ENCODE data around the gene ADO. TPM values are rescaled to one million over a fixed set of nuclear protein-coding genes. Genes with fewer than 3 reads are reported as not detected.
"Not testable (repeated sequence)": the region's sequence is repeated elsewhere in the genome, so short reads cannot be mapped to it uniquely, and the experiment has no call there.

ADO gene
- total RNA-seq (2014; rRNA removed; shearing (Covaris generic)) = 28.5 and 32.3 TPM in 2 replicates

GRCh38 chr10:62804356-62805230, at the start of gene ADO:
ADO (plus strand) TSS chr10:62804720; CDS start chr10:62805060, 340 bp downstream.
- DNase-seq (ENCODE audit: low spot score) = peak; percentile 75

DNA sequence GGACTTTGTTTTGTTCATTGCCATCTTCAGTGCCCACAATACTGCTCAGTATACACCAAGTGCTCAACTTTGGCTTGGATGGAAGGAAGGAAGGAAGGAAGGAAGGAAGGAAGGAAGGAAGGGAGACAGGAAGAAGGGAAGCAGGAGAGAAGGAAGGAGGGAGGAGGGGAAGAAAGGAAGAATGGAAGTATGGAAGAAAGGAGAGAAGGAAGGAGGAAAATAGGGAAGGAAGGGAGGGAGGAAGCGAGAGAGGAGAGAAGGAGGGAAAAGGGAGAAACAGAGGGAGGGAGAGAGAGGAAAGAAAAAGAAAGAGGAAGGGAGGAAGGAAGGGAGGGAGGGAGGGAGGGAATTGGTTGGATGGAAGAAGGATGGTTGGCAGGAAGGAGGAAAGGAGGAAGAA, 49.6 kb upstream of the ADO start:
- DNase-seq (ENCODE audit: low spot score) = no peak

- no peak for DNase-seq (ENCODE audit: low spot score)
These were observed 48.6 kb upstream of the ADO start for GRCh38 chr10:62755662-62756653.

- DNase-seq (ENCODE audit: low spot score) = no peak
These were observed 44.8 kb upstream of the ADO start for GRCh38 chr10:62759599-62760175.

- no peak for DNase-seq (ENCODE audit: low spot score)
These were observed 44.1 kb upstream of the ADO start for GRCh38 chr10:62760401-62760800.

- DNase-seq (ENCODE audit: low spot score) = no peak
These were observed 43.4 kb upstream of the ADO start for GRCh38 chr10:62761115-62761514.

DNA sequence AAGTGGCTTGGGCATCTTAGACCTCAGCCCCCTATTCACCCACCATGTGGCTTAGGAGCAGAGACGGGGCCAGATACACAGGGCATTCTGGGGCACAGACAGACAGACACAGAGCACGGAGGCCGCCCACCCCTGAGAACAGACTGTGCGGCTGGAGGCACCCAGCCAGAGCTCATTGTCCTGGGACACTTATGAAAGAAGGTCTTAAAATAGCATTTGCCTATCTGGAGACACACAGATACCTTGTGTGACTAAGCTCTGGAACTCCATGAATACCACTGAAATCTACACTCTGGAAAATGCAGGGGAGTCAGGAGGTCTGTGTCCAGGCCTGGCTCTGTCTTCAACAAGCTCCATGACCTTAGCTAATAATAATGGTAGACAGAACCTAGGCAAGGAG, 41.4 kb upstream of the ADO start:
- DNase-seq (ENCODE audit: low spot score) = no peak

GRCh38 chr10:62764011-62764410, 40.5 kb upstream of the ADO start:
- no peak for DNase-seq (ENCODE audit: low spot score)

DNA sequence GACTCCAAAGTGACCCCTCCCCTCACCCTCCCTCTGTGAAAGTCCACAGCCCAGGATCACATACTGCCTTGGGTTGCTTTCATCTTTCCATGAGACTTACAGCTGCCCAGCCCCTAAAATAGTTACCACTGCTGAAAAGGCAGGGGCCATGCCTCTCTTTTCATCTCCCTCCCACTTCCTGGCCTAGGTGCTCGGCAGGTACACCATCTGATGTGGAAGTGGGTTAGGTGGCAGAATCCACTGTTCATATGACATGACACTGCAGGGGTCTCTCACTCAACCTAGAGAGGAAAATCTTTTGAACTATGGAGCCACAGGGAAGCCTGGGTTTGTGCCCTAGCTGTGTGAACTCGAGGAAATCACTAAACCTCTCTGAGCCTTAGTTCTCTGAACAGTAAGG, 38.8 kb upstream of the ADO start:
- DNase-seq (ENCODE audit: low spot score) = no peak

- DNase-seq (ENCODE audit: low spot score) = no peak
These were observed 38.1 kb upstream of the ADO start for GRCh38 chr10:62766386-62766785.

GRCh38 chr10:62769574-62770242, 34.8 kb upstream of the ADO start:
- no peak for DNase-seq (ENCODE audit: low spot score)

DNA sequence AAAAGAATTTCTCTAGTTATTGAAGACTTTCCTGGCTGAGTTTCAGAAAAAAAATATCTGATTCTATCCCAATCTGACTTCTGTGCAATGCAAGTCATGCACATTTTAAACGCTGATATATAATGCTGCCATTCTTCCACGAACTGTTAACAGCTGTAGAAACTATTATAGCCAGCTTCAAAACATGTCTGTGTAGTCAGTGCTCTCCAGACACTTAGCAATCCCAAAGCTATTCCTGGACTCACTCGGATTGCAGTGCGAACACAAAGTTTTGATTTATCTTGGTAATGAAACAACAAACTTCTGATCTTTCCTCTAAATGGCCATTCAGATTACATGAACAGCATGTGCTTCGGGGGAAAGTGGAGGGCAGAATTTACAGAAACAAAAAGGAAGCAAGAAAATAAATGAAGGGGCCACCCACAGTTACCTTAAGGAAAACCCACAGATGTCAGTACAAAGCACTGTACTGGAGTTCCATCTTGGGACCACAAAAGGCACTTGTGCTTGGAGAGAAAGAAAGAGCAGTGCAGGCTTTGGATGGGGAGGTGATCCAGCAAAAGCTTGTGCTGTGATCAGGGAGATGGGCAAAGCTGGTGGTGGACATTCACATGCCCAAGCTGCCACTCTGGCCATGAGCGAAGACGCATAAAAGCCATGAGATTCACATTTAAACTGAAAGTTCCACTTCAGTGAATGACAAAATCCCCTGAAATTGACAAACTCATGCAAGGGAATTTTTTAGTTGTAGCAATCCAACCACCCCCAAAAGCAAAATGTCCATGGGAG, 32.1 kb upstream of the ADO start:
- no peak for DNase-seq (ENCODE audit: low spot score)

GRCh38 chr10:62778125-62778524, 26.4 kb upstream of the ADO start:
- DNase-seq (ENCODE audit: low spot score) = no peak

GRCh38 chr10:62779487-62780248, 24.9 kb upstream of the ADO start:
- peak; percentile 54 for DNase-seq (ENCODE audit: low spot score)

DNA sequence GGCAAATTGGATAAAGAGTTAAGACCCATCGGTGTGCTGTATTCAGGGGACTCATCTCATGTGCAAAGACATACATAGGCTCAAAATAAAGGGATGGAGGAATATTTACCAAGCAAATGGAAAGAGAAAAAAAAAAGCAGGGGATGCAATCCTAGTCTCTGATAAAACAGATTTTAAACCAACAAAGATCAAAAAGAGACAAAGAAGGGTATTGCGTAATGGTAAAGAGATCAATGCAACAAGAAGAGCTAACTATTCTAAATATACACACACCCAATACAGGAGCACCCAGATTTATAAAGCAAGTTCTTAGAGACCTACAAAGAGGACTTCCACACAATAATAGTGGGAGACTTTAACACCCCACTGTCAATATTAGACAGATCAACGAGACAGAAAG, 20.0 kb upstream of the ADO start:
- DNase-seq (ENCODE audit: low spot score) = not testable (repeated sequence)

DNA sequence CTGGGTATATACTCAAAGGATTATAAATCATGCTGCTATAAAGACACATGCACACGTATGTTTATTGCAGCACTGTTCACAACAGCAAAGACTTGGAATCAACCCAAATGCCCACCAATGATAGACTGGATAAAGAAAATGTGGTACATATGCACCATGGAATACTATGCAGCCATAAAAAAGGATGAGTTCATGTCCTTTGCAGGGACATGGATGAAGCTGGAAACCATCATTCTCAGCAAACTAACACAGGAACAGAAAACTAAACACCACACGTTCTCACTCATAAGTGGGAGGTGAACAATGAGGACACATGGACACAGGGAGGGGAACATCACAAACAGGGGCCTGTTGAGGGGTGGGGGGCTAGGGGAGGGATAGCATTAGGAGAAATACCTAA, 16.2 kb upstream of the ADO start:
- not testable (repeated sequence) for DNase-seq (ENCODE audit: low spot score)

GRCh38 chr10:62788861-62789467, 15.6 kb upstream of the ADO start:
- no peak for DNase-seq (ENCODE audit: low spot score)

DNA sequence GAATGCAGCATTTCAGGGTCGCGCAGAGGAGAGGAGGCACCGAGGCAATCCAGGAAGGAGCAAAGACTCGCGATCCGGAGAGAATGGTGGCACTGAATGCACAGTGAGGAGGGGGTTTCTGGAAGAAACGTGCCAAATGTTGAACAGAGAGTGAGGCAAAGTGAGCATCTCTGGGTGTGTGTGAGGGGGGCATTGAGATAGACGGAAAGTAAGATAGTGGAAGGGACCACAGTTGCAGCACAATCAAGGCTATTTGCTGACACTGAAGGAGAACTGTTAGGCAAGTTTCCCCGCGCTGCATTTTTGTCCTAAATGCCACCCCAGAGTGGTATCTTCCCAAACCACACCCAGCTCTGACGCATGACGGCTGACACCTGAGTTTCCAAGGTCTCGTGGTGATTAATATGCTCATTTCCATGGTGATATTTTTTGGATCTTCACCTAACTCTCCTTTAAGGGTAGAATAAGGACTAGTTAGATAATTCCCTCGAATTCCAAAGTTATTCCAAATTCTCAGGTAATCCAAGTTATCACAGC, 14.4 kb upstream of the ADO start:
- DNase-seq (ENCODE audit: low spot score) = no peak

DNA sequence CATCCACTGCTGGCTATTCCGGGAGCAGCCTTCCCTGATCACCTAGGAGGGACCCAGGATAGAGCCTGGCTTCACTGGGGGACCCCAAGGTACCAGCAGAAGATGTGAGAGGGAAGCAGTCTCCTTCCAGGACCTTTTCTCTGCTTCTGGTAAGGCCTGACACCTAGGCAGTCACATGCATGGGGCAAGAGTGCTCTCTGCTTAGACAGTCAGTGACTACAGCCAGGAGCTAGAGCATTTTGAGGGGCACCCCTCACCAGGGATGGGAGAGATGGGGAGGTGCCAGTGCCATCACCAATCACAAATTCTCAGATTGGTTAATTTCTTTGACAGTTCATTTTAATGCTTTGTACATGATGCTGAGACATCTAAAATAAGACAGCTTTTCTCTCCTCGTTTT, 13.9 kb upstream of the ADO start:
- no peak for DNase-seq (ENCODE audit: low spot score)

Measured in A172 (cell line).